G401 (cell line): ENCODE measurements around the gene MYOG. TPM values are rescaled to one million over a fixed set of nuclear protein-coding genes. Genes with fewer than 3 reads are reported as not detected.
A peak's percentile ranks its signal among the peaks of the same experiment; 100 is the strongest.

Source experiments
- DNase-seq: peaks from one replicate; pipeline ENCODE4 v3.0.0-alpha.2; 2015; ENCODE audit warnings: low spot score
- in situ Hi-C: cut with HindIII; loops from 2 replicates; pipeline ENCODE4 v1.10.0; 2016; ENCODE audit warnings: low sequenced_read_pairs, mixed read lengths
- total RNA-seq: library from RNA; depleted of rRNA; stranded (reverse); fragments of >200 nt; shearing (Covaris generic); gene quantifications from 2 replicates; pipeline ENCODE4 v1.2.3, GENCODE V29; 2014

MYOG gene
- total RNA-seq, 1 experiment from 2014 or later, result not detected

GRCh38 chr1:203052601-203053000 lies 33.2 kb downstream of the MYOG start:
- in situ Hi-C loops, result no loop called here
- no peak for DNase-seq

- in situ Hi-C loops, result no loop called here
- DNase-seq, result no peak
Observed at GRCh38 chr1:203051841-203052324, 33.9 kb downstream of the MYOG start.

GRCh38 chr1:203050826-203051225 lies 35.0 kb downstream of the MYOG start:
- DNase-seq, result no peak
- in situ Hi-C loops, result no loop called here

- DNase-seq, result no peak
- in situ Hi-C loops, result no loop called here
Observed at GRCh38 chr1:203049576-203050180, 36.1 kb downstream of the MYOG start.

- in situ Hi-C loops, result no loop called here
- no peak for DNase-seq
Observed at GRCh38 chr1:203049077-203049476, 36.7 kb downstream of the MYOG start.

- in situ Hi-C loops, result no loop called here
- peak; percentile 84 for DNase-seq
Observed at GRCh38 chr1:203048555-203049051, 37.2 kb downstream of the MYOG start.

GRCh38 chr1:203048086-203048485 lies 37.7 kb downstream of the MYOG start:
- in situ Hi-C loops, result no loop called here

GRCh38 chr1:203046984-203047630 lies 38.7 kb downstream of the MYOG start:
- in situ Hi-C loops, result no loop called here
- peak; percentile 59 for DNase-seq

More at GRCh38 chr1:203048086-203048485, 37.7 kb downstream of the MYOG start:
- DNase-seq, result no peak

- peak; percentile 68 for DNase-seq
- in situ Hi-C loops, result no loop called here
Observed at GRCh38 chr1:203045821-203046594, 39.8 kb downstream of the MYOG start.

GRCh38 chr1:203045336-203045735 lies 40.5 kb downstream of the MYOG start:
- DNase-seq, result no peak
- in situ Hi-C loops, result no loop called here

- in situ Hi-C loops, result no loop called here
- DNase-seq, result no peak
Observed at GRCh38 chr1:203044546-203045250, 41.1 kb downstream of the MYOG start.

- in situ Hi-C loops, result no loop called here
Observed at GRCh38 chr1:203043830-203044545, 41.8 kb downstream of the MYOG start.

GRCh38 chr1:203041351-203041932 lies 44.4 kb downstream of the MYOG start:
- in situ Hi-C loops, result no loop called here
- no peak for DNase-seq

More at GRCh38 chr1:203043830-203044545, 41.8 kb downstream of the MYOG start:
- DNase-seq, result no peak

GRCh38 chr1:203040513-203041275 lies 45.1 kb downstream of the MYOG start:
- DNase-seq, result no peak
- in situ Hi-C loops, result no loop called here

GRCh38 chr1:203039609-203040512 lies 46.0 kb downstream of the MYOG start:
- in situ Hi-C loops, result no loop called here
- DNase-seq, result no peak

GRCh38 chr1:203038891-203039608 lies 46.8 kb downstream of the MYOG start:
- DNase-seq, result peak; percentile 93
- in situ Hi-C loops, result no loop called here
